Esophagus muscularis mucosa (tissue), 3 donors: ENCODE results near the gene CNPY4.

Experiments
- CTCF ChIP-seq, 3 experiments: fragments of 200-600 bp in 2 of 3; fragments of 450-650 bp in 1 of 3; sonication (generic) in 2 of 3; IDR thresholded peaks; one replicate each; pipeline ENCODE4 v1.5.1; 2017 to 2019; ENCODE audit warnings: antibody characterized with exemption in 3 of 3, mild to moderate bottlenecking in 2 of 3, moderate library complexity in 1 of 3
- POLR2AphosphoS5 ChIP-seq, 2 donors: sonication (generic); formaldehyde crosslinking; IDR thresholded peaks; one replicate each; pipeline ENCODE4 v1.6.1; 2017; ENCODE audit warnings: antibody characterized with exemption in 2 of 2

- TF ChIP-seq CTCF (IDR thresholded peaks at IDR 0.05) (no peak), POLR2AphosphoS5 (IDR thresholded peaks at IDR 0.05) (no peak)
Measured at GRCh38 chr7:100147278-100147677, 27.8 kb downstream of the CNPY4 start.
